Breast epithelium (tissue), 3 donors: ENCODE results near the gene TEX2.

ENCODE experiments used
- CTCF ChIP-seq, 3 donors: fragments of 450-650 bp; IDR thresholded peaks; one replicate each; pipeline ENCODE4 v1.5.1; 2016 to 2017; ENCODE audit warnings: antibody characterized with exemption in 3 of 3, mild to moderate bottlenecking in 3 of 3, moderate library complexity in 3 of 3
- POLR2AphosphoS5 ChIP-seq, 3 donors: sonication (generic); formaldehyde crosslinking; IDR thresholded peaks; one replicate each; pipeline ENCODE4 v1.6.1; 2017; ENCODE audit warnings: antibody characterized with exemption in 3 of 3

DNA sequence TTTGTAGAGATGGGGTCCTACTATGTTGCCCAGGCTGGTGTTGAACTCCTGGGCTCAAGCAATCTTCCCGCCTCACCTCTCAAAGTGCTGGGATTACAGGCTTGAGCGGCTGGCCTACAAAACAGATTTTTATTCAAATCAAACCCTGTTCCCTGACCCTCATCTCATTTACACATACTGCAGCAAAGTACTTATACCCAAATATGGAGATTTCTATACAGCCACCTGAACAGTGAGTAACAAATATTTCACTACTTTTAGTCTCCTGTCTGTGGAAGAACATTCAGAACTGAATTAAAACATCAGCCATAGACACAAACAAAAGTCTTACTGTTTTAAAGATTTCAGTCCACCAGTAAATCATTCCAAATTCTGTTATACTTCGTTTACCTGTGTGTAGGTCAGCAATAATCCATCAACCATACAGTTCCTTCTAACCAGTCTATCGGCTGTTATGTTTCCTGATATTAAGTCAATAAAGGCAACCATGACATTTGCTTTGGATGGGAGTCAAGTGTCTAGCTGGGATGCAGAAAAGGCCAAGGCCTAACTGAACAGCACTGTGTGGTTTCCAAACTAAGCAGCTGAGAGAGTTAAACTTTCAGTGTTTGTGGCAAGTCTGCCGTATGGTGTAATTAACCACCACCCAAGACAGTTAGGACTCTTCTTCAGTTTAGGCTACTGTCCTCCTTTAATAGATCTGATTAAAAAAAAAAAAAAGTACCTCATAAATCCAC is 155.4 kb downstream of the TEX2 start:
- TF ChIP-seq CTCF (IDR thresholded peaks at IDR 0.05) (no peak), POLR2AphosphoS5 (IDR thresholded peaks at IDR 0.05) (no peak)
